GM18867 (cell line): ENCODE data around the gene SNCB.

Experiments used
- ATAC-seq: cut with Tn5 transposase; IDR thresholded peaks from one replicate; pipeline ENCODE4 v1.9.1; 2021; ENCODE audit warnings: mild to moderate bottlenecking, moderate library complexity; ENCODE audit not compliant: unreplicated experiment

Gene SNCB

DNA sequence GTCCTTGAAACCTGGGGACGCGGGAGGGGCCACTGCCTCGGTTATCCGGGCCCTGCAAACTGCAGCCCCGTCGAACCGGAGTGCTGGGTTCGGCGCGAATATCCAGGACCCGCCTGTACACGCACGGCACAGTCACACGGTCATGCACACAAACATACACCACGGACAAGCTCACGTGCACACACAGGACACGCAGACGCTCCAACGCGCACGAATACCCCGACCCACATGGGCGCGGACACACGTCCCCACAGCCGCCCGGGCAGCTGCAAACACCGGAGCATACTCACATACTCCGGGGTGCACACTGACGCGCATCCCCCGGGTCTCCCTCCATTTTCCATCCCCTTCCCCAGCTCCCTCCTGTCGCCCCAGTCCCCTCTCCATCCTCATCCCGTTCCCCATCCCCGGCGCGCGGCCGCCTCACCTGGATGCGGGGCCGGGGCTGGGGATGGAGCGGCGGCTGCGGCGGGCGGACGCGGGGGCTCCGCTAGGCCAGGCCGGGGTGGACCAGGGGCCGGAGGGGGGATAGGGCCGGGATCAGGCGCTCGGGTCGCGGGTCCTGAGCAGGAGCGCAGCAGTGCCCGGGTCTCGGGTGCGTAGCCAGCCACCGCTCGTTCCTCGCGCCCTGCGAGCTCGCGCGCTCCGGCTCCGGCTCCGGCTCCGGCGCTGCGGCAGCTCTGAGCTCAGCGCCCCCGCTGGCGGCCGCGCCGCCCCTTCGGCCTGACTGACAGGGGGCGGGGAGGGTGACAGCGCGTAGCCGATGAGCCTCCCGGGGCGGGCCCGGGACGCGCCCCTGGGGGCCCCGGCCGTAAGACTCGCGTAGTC is at the start of gene SNCB, which contains the start of gene EIF4E1B:
SNCB (minus strand) TSS at position 682 of the 828 bp plus-strand sequence. CDS start 880 bp downstream, outside the sequence.
EIF4E1B (plus strand) TSS at position 823 of the 828 bp plus-strand sequence. CDS start 12,113 bp downstream, outside the sequence.
- ATAC-seq: peak; percentile 82

GRCh38 chr5:176679365-176680225 is 49.3 kb upstream of the SNCB start:
- ATAC-seq: no peak

- no peak for ATAC-seq
These were observed 48.2 kb upstream of the SNCB start for GRCh38 chr5:176678584-176678983.

- no peak for ATAC-seq
These were observed 47.0 kb upstream of the SNCB start for GRCh38 chr5:176677209-176677939.

GRCh38 chr5:176676361-176676824 is 46.1 kb upstream of the SNCB start:
- ATAC-seq: peak; percentile 58

DNA sequence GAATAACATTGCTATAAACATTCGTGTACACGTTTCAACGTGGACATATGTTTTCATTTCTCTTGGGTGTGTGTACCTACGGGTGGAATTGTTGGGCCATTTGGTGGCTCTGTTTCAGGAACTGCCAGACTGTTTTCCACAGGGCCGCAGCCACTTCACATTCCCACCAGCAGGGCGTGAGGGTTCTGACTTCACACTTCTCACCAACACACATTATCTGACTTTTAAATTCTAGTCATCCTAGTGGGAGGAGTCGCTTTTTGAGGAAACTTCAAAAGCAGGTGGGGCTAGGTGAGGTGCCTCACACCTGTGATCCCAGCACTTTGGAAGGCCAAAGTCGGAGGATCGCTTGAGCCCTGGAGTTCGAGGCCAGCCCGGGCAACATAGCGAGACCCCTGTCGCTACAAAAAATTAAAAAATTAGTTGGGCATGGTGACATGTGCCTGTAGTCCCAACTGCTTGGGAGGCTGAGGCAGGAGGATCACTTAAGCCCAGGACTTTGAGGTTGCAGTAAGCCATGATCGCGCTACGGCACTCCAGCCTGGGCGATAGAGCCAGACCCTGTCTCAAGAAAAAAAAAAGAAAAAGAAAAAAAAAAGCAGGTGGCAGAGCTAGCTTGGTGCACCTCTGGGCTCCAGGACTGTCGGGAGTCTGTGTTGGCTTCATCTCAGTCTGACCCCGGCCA is 45.5 kb upstream of the SNCB start:
- no peak for ATAC-seq

DNA sequence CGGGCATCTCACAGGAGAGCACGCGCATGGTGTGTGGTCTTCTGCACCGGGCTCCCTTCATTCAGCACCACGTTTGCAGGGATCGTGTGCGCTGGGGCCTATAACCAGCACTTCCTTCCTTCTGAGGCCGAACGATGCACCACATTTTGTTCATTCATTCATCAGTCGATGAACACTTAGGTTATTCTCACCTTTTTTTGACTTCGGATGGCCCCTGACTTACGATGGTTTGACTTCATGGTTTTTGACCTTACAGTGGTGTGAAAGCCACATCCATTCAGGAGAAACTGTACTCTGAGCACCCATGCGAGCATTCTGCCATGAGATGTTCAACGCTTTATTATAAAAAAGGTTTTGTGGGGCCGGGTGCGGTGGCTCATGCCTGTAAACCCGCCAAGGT is 44.5 kb upstream of the SNCB start:
- ATAC-seq: no peak

- no peak for ATAC-seq
These were observed 43.6 kb upstream of the SNCB start for GRCh38 chr5:176673651-176674583.

- no peak for ATAC-seq
These were observed 41.8 kb upstream of the SNCB start for GRCh38 chr5:176671890-176672747.

GRCh38 chr5:176671399-176671798 is 41.1 kb upstream of the SNCB start:
- ATAC-seq: no peak

- no peak for ATAC-seq
These were observed 40.1 kb upstream of the SNCB start for GRCh38 chr5:176670449-176670848.

GRCh38 chr5:176667637-176668036 is 37.3 kb upstream of the SNCB start:
- ATAC-seq: no peak

- ATAC-seq: no peak
These were observed 35.2 kb upstream of the SNCB start for GRCh38 chr5:176665517-176665916.

DNA sequence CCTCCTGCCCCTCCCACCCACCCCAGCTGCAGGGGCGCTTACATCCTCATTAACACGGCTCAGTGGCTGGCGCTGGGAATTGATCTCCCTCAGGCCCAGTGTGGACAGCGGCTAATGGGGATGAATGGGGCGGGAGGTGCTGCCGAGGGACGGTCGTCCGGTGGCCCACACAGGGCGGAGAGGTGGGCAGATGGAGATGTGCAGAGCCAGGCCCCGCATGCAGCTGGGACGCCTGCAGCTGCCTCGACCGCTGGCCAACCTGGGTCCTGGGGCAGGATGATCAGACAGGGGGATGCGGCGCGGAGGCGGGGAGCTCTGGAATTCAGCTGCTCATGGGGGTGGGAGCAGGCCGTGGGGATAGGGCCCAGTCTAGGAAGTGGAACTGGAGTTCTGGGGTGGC is 34.6 kb upstream of the SNCB start:
- no peak for ATAC-seq

GRCh38 chr5:176664479-176664878 is 34.1 kb upstream of the SNCB start:
- no peak for ATAC-seq

- ATAC-seq: no peak
These were observed 33.2 kb upstream of the SNCB start for GRCh38 chr5:176663566-176663965.

GRCh38 chr5:176662371-176663333 is 32.3 kb upstream of the SNCB start:
- ATAC-seq: no peak
